A673 (cell line): ENCODE data around the gene SST.

Experiments
- CTCF ChIP-seq: fragments of 300-800, 200-600 bp; sonication (generic); conservative IDR thresholded peaks from 2 replicates; pipeline ENCODE4 v1.5.1; 2017; ENCODE audit warnings: low read depth, mild to moderate bottlenecking, antibody characterized with exemption, low read length, moderate library complexity, mixed read lengths
- EZH2 ChIP-seq: fragments of 200-600 bp; sonication (generic); IDR thresholded peaks from 2 replicates; pipeline ENCODE4 v1.6.1; 2017; ENCODE audit warnings: borderline replicate concordance, low read depth, mild to moderate bottlenecking, mixed read lengths, antibody characterized with exemption, low read length; ENCODE audit not compliant: poor library complexity, severe bottlenecking

GRCh38 chr3:187679638-187680396, 9.6 kb upstream of the SST start:
- TF ChIP-seq CTCF = peak; percentile 95
- no peak for TF ChIP-seq EZH2
